HL-60/S4 (cell line): ENCODE measurements around the gene FBXO33.
"Not testable (repeated sequence)": the region's sequence is repeated elsewhere in the genome, so short reads cannot be mapped to it uniquely, and the experiment has no call there.

ENCODE experiments used
- in situ Hi-C: fragments of 300-500 bp; cut with MboI; formaldehyde crosslinking; loops from 2 replicates; pipeline ENCODE4 v1.14.3; 2022; ENCODE audit warnings: low sequenced_read_pairs

FBXO33 gene

DNA sequence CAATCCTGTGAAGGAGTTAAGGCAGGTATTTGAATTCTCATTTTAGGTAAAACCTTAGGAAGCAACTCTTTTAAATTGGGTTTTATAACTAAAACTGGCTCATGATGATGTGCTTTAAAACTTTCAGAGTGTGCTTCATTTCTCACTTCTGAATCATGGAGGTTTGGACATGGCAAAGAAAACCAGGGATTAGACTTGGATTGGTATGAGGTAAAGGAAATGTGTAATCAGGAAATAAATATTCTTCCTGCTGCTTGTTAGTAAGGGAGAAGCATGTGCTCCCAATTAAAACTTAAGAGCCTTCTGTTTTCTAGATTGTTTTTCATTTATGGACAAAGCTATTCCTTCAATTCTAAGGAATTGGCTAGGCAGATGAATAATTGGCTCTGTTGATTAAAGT, 57.4 kb downstream of the FBXO33 start:
- in situ Hi-C loops, result no loop called here

- in situ Hi-C loops, result no loop called here
Observed at GRCh38 chr14:39372656-39373055, 59.6 kb downstream of the FBXO33 start.

GRCh38 chr14:39370415-39370814, 61.8 kb downstream of the FBXO33 start:
- in situ Hi-C loops, result no loop called here

DNA sequence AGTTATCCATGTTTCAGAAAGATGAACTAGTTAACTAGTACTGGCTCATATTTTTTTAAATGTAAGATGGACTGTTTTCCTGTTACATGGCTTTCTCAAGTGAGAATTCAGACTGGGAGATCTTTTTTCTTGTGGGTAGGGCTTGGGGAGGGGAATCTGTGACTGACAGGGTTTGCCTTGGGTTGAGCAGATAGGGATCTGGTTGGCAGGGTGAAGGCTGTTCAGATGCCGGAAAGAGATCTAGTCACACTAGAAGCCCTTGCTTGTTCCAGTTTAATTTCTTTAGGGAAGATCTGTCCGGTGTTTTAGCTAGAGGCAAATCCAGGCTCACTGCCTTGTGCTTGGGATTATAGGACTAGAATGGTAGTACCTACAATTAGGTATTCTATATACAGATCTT, 63.2 kb downstream of the FBXO33 start:
- in situ Hi-C loops, result no loop called here

- in situ Hi-C loops, result no loop called here
Observed at GRCh38 chr14:39368261-39368959, 63.8 kb downstream of the FBXO33 start.

DNA sequence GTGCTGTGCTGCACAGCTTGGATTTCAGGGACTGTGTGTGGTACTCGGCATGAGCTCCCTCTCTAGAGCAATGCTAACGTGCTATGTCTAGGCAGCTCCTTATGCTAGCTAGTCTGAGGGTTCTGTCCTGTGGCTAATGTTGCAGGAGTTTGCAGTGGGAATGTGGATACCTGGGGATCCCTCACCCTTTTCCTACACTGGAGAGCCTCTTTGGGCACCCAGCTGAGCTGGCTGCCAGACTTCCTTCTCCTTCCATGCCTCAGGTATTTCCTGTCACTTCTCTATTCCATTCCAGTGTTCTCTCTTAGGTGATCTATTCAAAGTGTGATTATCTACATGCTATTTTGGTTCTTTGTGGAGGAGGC, 64.9 kb downstream of the FBXO33 start:
- in situ Hi-C loops, result no loop called here

GRCh38 chr14:39366460-39367386, 65.5 kb downstream of the FBXO33 start:
- in situ Hi-C loops, result no loop called here

DNA sequence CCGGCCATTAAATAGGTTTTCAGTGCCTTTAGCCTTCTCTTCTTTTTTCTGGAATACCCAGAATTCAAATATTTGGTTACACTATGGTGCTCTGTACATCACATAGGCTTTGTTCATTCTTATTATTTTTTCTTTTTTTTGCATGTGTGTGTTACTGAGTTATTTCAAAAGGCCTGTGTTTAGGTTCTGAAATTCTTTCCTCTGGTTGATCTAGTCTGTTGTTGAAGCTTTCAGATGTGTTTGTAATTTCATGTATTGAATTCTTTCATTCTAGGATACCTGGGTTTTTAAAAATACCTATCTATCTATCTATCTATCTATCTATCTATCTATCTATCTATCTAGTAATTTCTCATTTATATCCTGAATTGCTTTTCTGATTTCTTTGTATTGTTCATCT, 66.9 kb downstream of the FBXO33 start:
- in situ Hi-C loops, result no loop called here

GRCh38 chr14:39364509-39364908, 67.7 kb downstream of the FBXO33 start:
- in situ Hi-C loops, result no loop called here

DNA sequence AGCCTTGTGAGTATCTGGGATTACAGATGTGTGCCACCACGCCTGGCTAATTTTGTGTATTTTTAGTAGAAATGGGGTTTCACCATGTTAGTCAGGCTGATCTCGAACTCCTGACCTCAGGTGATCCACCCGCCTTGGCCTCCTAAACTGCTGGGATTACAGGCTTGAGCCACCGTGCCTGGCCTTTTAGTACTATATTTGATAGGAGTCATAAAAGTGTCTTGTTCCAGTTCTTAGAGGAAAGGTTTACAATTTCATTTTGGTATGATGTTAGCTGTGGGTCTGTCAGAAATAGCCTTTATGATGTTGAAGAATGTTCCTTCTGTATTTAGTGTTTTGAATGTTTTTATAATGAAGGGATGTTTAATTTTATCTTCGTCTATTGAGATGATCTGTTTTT, 70.7 kb downstream of the FBXO33 start:
- in situ Hi-C loops, result not testable (repeated sequence)

- in situ Hi-C loops, result no loop called here
Observed at GRCh38 chr14:39360316-39360715, 71.9 kb downstream of the FBXO33 start.

GRCh38 chr14:39359069-39359468, 73.2 kb downstream of the FBXO33 start:
- in situ Hi-C loops, result not testable (repeated sequence)

DNA sequence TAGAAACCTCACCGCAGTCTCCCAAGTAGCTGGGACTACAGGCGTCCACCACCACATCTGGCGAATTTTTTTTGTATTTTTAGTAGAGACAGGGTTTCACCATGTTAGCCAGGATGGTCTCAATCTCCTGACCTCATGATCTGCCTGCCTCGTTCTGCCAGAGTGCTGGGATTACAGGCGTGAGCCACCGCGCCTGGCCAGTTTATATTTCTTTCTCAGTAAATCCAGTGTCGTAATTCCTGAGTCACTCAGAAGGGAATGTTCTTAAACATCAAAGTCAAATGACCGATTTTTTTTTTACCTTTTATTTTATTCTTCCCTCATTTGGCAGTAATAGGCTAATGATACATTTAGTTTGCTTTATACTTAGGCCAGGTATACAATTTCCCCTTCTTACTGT, 80.5 kb downstream of the FBXO33 start:
- in situ Hi-C loops, result no loop called here

GRCh38 chr14:39350866-39351265, 81.4 kb downstream of the FBXO33 start:
- in situ Hi-C loops, result no loop called here
